ENCODE results near the gene CBLC.
A peak's percentile ranks its signal among the peaks of the same experiment; 100 is the strongest.

The CBLC gene

GRCh38 chr19:44777715-44778347 is at the start of gene CBLC:
Gene CBLC (plus strand): TSS chr19:44777890. CDS start chr19:44777932, 42 bp downstream.
- DNase-seq (ENCODE audit: low read depth, low spot score), result no peak

DNA sequence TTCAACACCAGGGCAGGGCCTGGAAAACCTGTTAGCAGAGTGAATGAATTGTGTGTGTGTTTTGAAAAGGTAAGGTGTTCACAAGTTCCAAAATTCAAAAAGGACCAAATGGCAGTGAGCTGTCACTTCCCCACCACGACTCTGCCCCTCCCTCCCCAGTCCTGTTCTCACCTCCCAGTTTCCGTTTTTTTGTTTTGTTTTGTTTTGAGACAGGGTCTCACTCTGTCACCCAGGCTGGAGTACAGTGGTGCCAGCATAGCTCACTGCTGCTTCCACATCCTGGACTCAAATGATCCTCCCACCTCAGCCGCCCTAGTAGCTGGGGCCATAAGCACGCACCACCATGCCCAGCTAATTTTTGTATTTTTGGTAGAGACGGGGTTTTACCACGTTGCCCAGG is 49.5 kb upstream of the CBLC start:
- DNase-seq (ENCODE audit: low read depth, low spot score), result no peak

DNA sequence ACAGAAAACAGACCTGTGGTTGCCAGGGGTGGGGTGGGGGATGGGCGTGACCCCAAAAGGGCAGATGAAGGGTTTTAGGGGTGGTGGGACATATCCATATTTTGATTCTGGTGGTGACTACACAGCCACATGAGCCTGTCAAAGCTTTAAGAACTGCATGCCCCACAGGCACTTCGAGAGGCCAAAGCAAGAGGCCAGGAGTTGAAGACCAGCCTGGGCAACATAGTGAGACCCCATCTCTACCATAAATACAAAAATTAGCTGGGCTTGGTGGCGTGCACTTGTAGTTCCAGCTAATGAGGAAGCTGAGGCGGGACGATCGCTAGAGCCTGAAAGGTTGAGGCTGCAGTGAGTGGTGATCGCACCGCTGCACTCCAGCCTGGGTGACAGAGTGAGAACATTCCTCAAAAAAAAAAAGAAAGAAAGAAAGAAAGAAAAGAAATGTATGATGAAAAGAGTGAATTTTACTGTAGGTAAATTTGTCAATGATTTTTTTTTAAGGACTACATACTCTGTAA is 48.1 kb upstream of the CBLC start:
- DNase-seq (ENCODE audit: low read depth, low spot score), result no peak

- no peak for DNase-seq (ENCODE audit: low read depth, low spot score)
Observed at GRCh38 chr19:44731081-44731480, 46.6 kb upstream of the CBLC start.

DNA sequence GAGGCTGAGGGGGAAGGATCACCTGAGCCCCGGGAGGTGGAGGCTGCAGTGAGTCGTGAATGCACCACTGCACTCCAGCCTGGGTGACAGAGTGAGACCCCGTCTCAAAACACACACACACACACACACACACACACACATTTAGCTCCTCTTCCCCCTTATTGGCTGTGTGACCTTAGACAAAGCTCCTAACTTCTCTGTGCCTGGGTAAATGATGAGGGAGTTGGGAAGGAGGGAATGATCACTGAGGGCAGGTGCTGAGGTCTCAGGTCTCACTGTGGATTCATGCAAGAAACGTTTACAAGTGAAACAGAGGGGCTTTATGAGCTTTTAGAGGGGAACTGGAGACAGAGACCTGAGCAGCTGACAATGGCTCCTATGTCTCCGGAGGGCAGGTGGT is 46.1 kb upstream of the CBLC start:
- DNase-seq (ENCODE audit: low read depth, low spot score), result no peak

DNA sequence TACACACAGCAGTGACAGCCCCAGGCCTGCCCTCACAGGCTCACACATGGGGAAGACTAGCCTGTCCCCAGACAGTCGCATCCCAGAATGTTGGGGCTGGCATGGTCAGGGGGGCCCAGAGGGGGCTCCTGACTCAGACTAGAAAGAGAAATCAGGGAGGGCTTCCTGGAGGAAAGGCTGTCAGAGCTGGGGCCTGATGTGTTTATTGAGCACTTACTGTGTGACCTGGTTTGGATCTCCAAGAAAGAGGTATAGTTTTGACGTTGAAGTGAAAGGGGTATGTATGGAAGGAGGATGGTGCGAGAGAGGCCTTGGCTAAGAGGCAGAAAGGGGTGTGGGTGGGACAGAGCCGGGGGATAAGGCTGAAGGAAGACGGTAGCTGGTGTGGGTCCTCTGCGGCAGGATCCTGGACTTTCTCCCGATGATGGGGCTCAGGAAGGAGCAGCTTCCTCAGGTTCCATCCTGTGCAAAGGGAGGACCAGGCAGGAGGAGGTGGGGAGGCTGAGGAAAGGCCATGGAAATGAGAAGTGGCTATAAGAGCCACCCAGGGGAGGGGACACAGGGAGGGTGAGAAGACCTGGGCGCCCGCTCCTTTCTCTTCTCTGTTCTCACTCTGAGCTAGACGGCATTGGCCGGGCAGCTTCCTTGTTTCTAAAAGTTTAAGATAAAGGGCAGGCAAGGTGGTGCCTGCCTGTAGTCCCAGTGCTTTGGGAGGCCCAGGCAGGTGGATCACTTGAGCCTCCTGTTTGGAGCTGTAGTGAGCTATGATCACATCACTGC is 45.3 kb upstream of the CBLC start:
- DNase-seq (ENCODE audit: low read depth, low spot score), result no peak

GRCh38 chr19:44734357-44734756 is 43.3 kb upstream of the CBLC start:
- DNase-seq (ENCODE audit: low read depth, low spot score), result no peak

- DNase-seq (ENCODE audit: low read depth, low spot score), result no peak
Observed at GRCh38 chr19:44735011-44735410, 42.7 kb upstream of the CBLC start.

GRCh38 chr19:44737238-44738071 is 40.2 kb upstream of the CBLC start:
- no peak for DNase-seq (ENCODE audit: low read depth, low spot score)

DNA sequence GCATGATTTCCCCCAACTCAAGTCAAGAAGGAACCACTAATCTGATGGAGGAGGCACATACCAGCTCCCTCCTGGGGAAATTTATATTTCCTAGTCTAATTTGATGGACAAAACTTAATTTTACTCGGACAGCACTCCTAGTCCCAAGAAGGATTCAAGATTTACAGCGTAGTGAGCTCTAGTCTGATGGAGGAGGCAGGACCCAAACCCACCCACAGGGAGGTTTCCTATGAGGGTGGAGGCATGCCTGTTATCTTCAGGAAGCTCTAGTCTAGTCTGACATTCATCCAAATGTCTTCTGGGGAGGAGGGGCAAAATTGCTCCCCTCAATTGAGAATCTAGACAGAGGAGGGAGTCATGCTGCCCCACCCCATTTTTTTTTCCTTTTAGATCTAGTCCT is 39.6 kb upstream of the CBLC start:
- DNase-seq (ENCODE audit: low read depth, low spot score), result no peak

GRCh38 chr19:44738603-44739558 is 38.8 kb upstream of the CBLC start:
- DNase-seq (ENCODE audit: low read depth, low spot score), result no peak

- DNase-seq (ENCODE audit: low read depth, low spot score), result no peak
Observed at GRCh38 chr19:44740351-44740824, 37.3 kb upstream of the CBLC start.

DNA sequence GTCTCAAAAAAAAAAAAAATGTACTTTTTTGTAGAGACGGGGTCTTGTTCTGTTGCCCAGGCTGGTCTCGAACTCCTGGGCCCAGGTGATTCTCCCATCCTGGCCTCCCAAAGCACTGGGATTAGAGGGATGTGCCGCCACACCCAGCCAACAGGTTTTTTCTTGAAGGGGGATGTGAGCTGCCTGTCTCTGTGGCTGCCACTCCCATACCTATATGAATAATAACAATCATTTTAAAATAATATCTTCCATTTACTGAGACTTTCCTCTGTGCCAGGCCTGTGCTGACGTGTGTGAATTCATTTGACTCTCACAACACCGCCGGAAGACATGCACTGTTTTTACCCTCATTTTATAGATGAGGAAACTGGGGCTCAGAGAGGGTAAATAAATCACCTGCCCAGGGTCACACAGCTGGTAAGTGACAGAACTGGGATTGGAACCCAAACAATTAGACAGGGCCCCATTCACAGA is 36.4 kb upstream of the CBLC start:
- DNase-seq (ENCODE audit: low read depth, low spot score), result no peak

DNA sequence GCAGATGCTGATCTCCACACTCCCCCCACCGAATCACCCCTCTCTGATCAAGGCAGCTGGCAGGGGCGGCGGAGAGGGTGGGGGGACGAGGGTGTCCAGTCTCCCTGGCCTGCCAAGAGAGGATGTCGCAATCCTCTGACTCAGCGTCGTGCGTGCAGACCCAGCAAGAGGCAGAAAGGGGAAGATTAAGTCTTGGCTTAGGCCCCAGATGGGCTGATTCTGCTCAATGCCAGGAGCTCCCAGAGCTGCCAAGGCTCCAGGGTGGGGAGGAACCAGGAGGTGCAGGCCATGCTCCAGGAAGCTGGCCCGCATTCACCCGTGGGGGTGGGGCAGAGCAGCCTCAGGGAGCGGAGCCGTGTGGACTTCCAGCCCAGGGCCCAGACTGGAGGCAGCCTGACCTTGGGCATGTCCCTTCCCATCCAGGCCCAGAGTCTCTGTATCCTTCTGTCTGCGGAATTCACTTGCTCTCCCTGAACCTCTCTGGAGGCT is 35.8 kb upstream of the CBLC start:
- DNase-seq (ENCODE audit: low read depth, low spot score), result peak; percentile 94

- DNase-seq (ENCODE audit: low read depth, low spot score), result no peak
Observed at GRCh38 chr19:44742330-44743061, 35.2 kb upstream of the CBLC start.

GRCh38 chr19:44744871-44745332 is 32.8 kb upstream of the CBLC start:
- no peak for DNase-seq (ENCODE audit: low read depth, low spot score)

- no peak for DNase-seq (ENCODE audit: low read depth, low spot score)
Observed at GRCh38 chr19:44745341-44745831, 32.3 kb upstream of the CBLC start.

DNA sequence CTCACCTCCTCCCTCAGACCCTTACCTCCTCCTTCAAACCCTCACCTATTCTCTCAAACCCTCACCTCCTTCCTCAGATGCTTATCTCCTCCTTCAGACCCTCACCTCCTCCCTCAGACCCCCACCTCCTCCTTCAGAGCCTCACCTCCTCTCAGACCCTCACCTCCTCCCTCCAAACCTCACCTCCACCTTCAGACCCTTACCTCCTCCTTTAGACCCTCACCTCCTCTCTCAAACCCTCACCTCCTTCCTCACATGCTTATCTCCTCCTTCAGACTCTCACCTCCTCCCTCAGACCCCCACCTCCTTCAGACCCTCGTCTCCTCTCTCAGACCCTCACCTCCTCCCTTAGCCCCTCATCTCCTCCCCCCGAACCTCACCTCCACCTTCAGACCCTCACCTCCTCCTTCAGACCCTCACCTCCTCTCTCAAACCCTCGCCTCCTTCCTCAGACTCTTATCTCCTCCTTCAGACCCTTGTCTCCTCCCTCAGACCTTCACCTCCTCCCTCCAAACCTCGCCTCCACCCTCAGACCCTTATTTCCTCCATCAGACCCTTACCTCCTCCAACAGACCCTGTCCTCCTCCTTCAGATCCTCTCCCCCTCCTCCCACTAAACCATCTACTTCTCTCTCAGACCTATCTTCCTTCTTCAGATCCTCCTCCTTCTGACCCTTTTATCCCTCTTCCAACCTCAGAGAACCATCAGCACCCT is 31.6 kb upstream of the CBLC start:
- DNase-seq (ENCODE audit: low read depth, low spot score), result no peak

- no peak for DNase-seq (ENCODE audit: low read depth, low spot score)
Observed at GRCh38 chr19:44746616-44746945, 31.1 kb upstream of the CBLC start.
